DND-41 (cell line): ENCODE results near the gene PARL.

Source experiments
- EZH2 ChIP-seq: IDR thresholded peaks from 3 replicates; pipeline ENCODE4 v1.6.1; 2012; ENCODE audit warnings: borderline replicate concordance, low read depth, mild to moderate bottlenecking, moderate library complexity, low read length, inconsistent platforms; ENCODE audit not compliant: severe bottlenecking
- TF ChIP-seq, protein P1 (sequence below): IDR thresholded peaks from 2 replicates; pipeline ENCODE4 v1.5.1; 2012; ENCODE audit warnings: borderline replicate concordance, low read length, moderate library complexity, mild to moderate bottlenecking; ENCODE audit not compliant: poor library complexity, severe bottlenecking; ENCODE audit errors: extremely low read depth

DNA sequence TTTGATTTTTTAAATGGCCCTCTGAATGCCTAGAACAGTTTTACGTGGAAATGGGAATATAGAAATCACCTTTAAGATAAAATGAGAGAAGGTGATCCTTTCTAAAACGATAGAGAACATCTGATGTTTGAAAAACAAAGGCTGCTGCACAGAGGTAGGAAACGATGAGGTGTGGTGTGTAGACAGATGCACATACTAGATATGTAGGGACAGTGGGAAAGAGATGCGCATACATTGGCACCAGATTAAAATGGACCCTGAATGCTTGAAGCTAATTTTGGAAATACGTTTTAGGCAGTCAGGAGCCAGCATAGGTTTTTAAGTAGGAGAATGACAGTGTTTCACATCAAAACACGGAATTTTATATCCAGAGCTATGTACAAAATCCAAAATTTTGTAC, 88.3 kb downstream of the PARL start:
- TF ChIP-seq, protein P1, sequence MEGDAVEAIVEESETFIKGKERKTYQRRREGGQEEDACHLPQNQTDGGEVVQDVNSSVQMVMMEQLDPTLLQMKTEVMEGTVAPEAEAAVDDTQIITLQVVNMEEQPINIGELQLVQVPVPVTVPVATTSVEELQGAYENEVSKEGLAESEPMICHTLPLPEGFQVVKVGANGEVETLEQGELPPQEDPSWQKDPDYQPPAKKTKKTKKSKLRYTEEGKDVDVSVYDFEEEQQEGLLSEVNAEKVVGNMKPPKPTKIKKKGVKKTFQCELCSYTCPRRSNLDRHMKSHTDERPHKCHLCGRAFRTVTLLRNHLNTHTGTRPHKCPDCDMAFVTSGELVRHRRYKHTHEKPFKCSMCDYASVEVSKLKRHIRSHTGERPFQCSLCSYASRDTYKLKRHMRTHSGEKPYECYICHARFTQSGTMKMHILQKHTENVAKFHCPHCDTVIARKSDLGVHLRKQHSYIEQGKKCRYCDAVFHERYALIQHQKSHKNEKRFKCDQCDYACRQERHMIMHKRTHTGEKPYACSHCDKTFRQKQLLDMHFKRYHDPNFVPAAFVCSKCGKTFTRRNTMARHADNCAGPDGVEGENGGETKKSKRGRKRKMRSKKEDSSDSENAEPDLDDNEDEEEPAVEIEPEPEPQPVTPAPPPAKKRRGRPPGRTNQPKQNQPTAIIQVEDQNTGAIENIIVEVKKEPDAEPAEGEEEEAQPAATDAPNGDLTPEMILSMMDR = no peak
- TF ChIP-seq EZH2 = no peak
